Smooth muscle cell (in vitro differentiated cells): ENCODE measurements around the gene SPTY2D1. TPM values are rescaled to one million over a fixed set of nuclear protein-coding genes. Genes with fewer than 3 reads are reported as not detected.
"Not testable (repeated sequence)": the region's sequence is repeated elsewhere in the genome, so short reads cannot be mapped to it uniquely, and the experiment has no call there.

ENCODE experiments used
- DNase-seq: peaks from one replicate; lab custom pipeline; 2025; ENCODE audit not compliant: unreplicated experiment; lab: John Stamatoyannopoulos, UW
- H2AFZ ChIP-seq: fragments of 200-600 bp; sonication (generic); 2 replicates; pipeline ENCODE4 v1.6.0; 2016; ENCODE audit warnings: antibody characterized with exemption, low read depth, mild to moderate bottlenecking
- H3F3A ChIP-seq: fragments of 200-600 bp; sonication (generic); 2 replicates; pipeline ENCODE4 v1.6.0; 2017; ENCODE audit warnings: antibody characterized with exemption, low read depth
- H3K27ac ChIP-seq: fragments of 200-600 bp; sonication (generic); 2 replicates; pipeline ENCODE4 v1.5.1; 2016; ENCODE audit warnings: low read depth, mild to moderate bottlenecking
- H3K27me3 ChIP-seq: fragments of 200-600 bp; sonication (generic); 2 replicates; pipeline ENCODE4 v1.6.1; 2016; ENCODE audit warnings: low read depth, mild to moderate bottlenecking
- H3K36me3 ChIP-seq: fragments of 200-600 bp; sonication (generic); 2 replicates; pipeline ENCODE4 v1.5.1; 2016; ENCODE audit warnings: low read depth
- H3K4me1 ChIP-seq: fragments of 200-600 bp; sonication (generic); 2 replicates; pipeline ENCODE4 v1.5.1; 2016; ENCODE audit warnings: low read depth
- H3K4me2 ChIP-seq: fragments of 200-600 bp; sonication (generic); 2 replicates; pipeline ENCODE4 v1.6.0; 2016; ENCODE audit warnings: mild to moderate bottlenecking
- H3K4me3 ChIP-seq: fragments of 200-600 bp; sonication (generic); 2 replicates; pipeline ENCODE4 v1.5.1; 2016; ENCODE audit warnings: mild to moderate bottlenecking
- H3K79me2 ChIP-seq: fragments of 200-600 bp; sonication (generic); 2 replicates; pipeline ENCODE4 v1.6.0; 2016; ENCODE audit warnings: low read depth, mild to moderate bottlenecking
- H3K9ac ChIP-seq: fragments of 200-600 bp; sonication (generic); 2 replicates; pipeline ENCODE4 v1.6.0; 2016; ENCODE audit warnings: low read depth
- H3K9me3 ChIP-seq: fragments of 200-600 bp; sonication (generic); replicated peaks from 2 replicates; pipeline ENCODE4 v1.5.1; 2016; ENCODE audit warnings: low read depth
- H4K20me1 ChIP-seq: fragments of 200-600 bp; sonication (generic); 2 replicates; pipeline ENCODE4 v1.6.0; 2016; ENCODE audit warnings: low read depth
- CTCF ChIP-seq: fragments of 200-600 bp; sonication (generic); IDR thresholded peaks from 2 replicates; pipeline ENCODE4 v1.5.1; 2017; ENCODE audit warnings: borderline replicate concordance, mild to moderate bottlenecking, antibody characterized with exemption; ENCODE audit not compliant: insufficient read depth, poor library complexity, severe bottlenecking
- WGBS: methylation state at CpG from one replicate; pipeline ENCODE4 v1.1.7; 2016; ENCODE audit warnings: low lambda C conversion rate; 5-methylcytosine and 5-hydroxymethylcytosine counted together
- polyA plus RNA-seq: library from polyadenylated mRNA; unstranded; fragments of >200 nt; fragmentation: Nextera tagmentation; extraction: Ambion mirVana; gene quantifications from 2 replicates; pipeline ENCODE4 v1.2.1, GENCODE V29; 2016
- total RNA-seq: library from RNA; depleted of rRNA; stranded (reverse); fragments of >200 nt; gene quantifications from 2 replicates; pipeline ENCODE4 v1.2.3, GENCODE V29; 2014

Gene SPTY2D1
- 42.7 and 77.5 TPM in 2 replicates for total RNA-seq
- polyA plus RNA-seq: 18.3 and 18.8 TPM in 2 replicates

- H3K36me3 ChIP-seq: no peaks in the 10 kb centered on the region
- H3K9me3 ChIP-seq: no peaks in the 10 kb centered on the region
- peaks cover 44% of the 10 kb centered on the region for H4K20me1 ChIP-seq
- peak within 1 kb of the TSS; percentile 93 for H3K4me2 ChIP-seq
- peaks cover 2% of the 10 kb centered on the region for H3F3A ChIP-seq
- peak within 1 kb of the TSS; percentile 98 for H3K9ac ChIP-seq
- peak within 1 kb of the TSS; percentile 99 for H3K27ac ChIP-seq
- DNase-seq: peak; percentile 98
- peak within 1 kb of the TSS; percentile 94 for H2AFZ ChIP-seq
- H3K79me2 ChIP-seq: peaks cover 47% of the 10 kb centered on the region
- 1% methylated on average over 60 of the region's 60 CpGs for WGBS
- peak within 1 kb of the TSS; percentile 79 for H3K4me3 ChIP-seq
- no peak for TF ChIP-seq CTCF
- no peaks in the 10 kb centered on the region for H3K27me3 ChIP-seq
- peaks cover 15% of the 10 kb centered on the region for H3K4me1 ChIP-seq
These were observed at the start of gene SPTY2D1 for GRCh38 chr11:18634140-18635032. TSS of gene SPTY2D1 (minus strand) at chr11:18634342. CDS start at chr11:18634257, 85 bp downstream.

GRCh38 chr11:18682466-18682865 lies 48.3 kb upstream of the SPTY2D1 start:
- Histone ChIP-seq H3K9me3 (no peaks in the 10 kb centered on the region), H3K36me3 (no peaks in the 10 kb centered on the region), H2AFZ (no peak overlapping the region), H3K27me3 (no peaks in the 10 kb centered on the region), H3K4me3 (no peak overlapping the region), H3K4me2 (no peak overlapping the region), H3K4me1 (no peaks in the 10 kb centered on the region), H3F3A (no peaks in the 10 kb centered on the region), H3K9ac (no peak overlapping the region), H3K27ac (no peak overlapping the region), H4K20me1 (no peaks in the 10 kb centered on the region), H3K79me2 (no peaks in the 10 kb centered on the region)
- WGBS: 85% methylated on average over 3 of the region's 3 CpGs
- no peak for TF ChIP-seq CTCF
- no peak for DNase-seq

- not testable (repeated sequence) for H3K27ac ChIP-seq, H3K27me3 ChIP-seq, H3K36me3 ChIP-seq, H3K4me3 ChIP-seq, H3K79me2 ChIP-seq, H3K9me3 ChIP-seq, H3K4me2 ChIP-seq, H3K4me1 ChIP-seq, H3F3A ChIP-seq, H2AFZ ChIP-seq, H4K20me1 ChIP-seq, DNase-seq, H3K9ac ChIP-seq
- WGBS: 83% methylated on average over 1 of the region's 1 CpG
These were observed 47.8 kb upstream of the SPTY2D1 start for GRCh38 chr11:18681949-18682348.

- H3K79me2 ChIP-seq: no peaks in the 10 kb centered on the region
- no peaks in the 10 kb centered on the region for H3K27me3 ChIP-seq
- no peaks in the 10 kb centered on the region for H3K4me1 ChIP-seq
- H3K9me3 ChIP-seq: no peaks in the 10 kb centered on the region
- no peak overlapping the region for H2AFZ ChIP-seq
- H3F3A ChIP-seq: no peaks in the 10 kb centered on the region
- H3K4me2 ChIP-seq: no peak overlapping the region
- no peak overlapping the region for H3K27ac ChIP-seq
- WGBS: 75% methylated on average over 3 of the region's 3 CpGs
- H3K4me3 ChIP-seq: no peak overlapping the region
- H4K20me1 ChIP-seq: no peaks in the 10 kb centered on the region
- no peak for TF ChIP-seq CTCF
- DNase-seq: no peak
- H3K9ac ChIP-seq: no peak overlapping the region
- H3K36me3 ChIP-seq: no peaks in the 10 kb centered on the region
These were observed 43.4 kb upstream of the SPTY2D1 start for GRCh38 chr11:18677560-18677959.
